Stimulated activated CD4-positive, alpha-beta T cell treated with anti-CD3 and anti-CD28 coated beads, Interleukin-1b, Interleukin-23, amount 100 ng/mL, for 1 hour (primary cell): Measurements from ENCODE around the gene TNPO1.
A peak's percentile ranks its signal among the peaks of the same experiment; 100 is the strongest.
"Not testable (repeated sequence)": the region's sequence is repeated elsewhere in the genome, so short reads cannot be mapped to it uniquely, and the experiment has no call there.

ENCODE experiments used
- DNase-seq, 2 donors: peaks; one replicate each; pipeline ENCODE4 v3.0.0-alpha.2; 2020; ENCODE audit warnings: low read depth in 2 of 2

Gene TNPO1

DNA sequence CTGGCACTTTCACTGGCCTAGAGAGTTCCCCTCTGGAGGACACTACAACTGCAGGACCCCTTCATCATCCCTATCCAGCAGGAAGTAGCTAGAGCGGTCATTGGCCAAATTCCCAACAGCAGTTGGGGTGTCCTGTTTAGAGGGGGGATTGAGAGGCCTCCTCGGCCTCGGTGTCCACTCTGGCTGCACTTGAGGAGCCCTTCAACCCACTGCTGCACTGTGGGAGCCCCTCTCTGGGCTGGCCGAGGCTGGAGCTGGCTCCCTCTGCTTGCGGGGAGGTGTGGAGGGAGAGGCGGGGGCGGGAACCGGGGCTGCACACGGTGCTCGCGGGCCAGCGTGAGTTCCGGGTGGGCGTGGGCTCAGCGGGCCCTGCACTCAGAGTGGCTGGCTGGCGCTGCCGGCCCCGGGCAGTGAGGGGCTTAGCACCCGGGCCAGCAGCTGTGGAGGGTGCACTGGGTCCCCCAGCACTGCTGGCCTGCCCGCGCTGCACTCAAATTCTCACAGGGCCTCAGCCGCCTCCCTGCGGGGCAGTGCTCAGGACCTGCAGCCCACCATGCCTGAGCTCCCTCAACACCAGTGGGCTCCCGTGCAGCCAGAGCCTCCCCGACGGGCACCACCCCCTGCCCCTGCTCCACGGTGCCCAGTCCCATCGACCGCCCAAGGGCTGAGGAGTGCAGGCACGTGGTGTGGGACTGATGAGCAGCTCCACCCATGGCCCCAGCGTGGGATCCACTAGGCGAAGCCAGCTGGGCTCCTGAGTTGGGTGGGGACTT is 118.7 kb downstream of the TNPO1 start:
- DNase-seq = not testable (repeated sequence)

DNA sequence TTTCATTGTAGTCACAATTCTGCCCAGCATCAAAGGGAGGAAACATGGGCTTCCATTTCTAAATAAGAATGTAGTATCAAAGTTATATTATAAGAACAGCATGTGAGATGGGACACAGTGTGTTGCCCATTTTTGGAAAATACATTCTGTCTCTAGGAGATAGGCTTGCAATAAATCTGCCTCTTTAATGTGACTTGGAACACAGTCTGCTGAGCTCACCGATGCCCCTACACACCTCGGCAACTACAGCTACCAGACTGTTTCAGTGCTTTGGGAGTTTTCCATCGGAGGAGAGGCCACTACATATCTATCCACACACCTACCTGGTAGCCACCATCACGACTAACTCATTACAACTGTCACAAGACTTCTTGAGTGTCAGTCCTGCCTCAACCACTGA is 120.4 kb downstream of the TNPO1 start:
- DNase-seq = no peak

DNA sequence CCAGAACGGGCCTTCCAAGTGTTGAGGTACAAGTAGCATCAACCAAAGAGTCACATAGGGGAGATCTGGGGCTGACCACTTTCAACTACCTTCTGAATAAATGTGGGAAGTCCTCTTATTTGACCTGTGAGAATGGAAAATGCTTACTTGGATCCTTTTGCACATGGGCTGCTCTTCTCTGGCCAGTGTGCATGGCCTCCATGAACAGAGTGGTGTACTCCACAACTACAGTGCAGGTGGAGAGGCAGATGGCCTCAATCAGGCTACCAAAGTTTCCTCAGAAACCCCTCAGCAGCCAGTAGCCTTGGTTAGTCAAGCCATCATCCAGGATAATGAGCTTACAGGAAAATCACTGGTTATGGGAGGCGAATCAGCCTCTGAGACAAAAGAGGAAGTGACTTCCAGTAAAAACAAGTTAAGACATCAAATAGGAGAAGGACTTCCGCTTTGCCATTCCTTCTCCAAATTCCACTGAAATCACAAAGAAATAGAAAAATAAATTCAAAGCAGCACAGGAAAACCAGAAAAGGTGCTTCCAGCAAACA is 121.1 kb downstream of the TNPO1 start:
- no peak for DNase-seq

- no peak for DNase-seq
Measured at GRCh38 chr5:72938206-72938605, 121.7 kb downstream of the TNPO1 start.

DNA sequence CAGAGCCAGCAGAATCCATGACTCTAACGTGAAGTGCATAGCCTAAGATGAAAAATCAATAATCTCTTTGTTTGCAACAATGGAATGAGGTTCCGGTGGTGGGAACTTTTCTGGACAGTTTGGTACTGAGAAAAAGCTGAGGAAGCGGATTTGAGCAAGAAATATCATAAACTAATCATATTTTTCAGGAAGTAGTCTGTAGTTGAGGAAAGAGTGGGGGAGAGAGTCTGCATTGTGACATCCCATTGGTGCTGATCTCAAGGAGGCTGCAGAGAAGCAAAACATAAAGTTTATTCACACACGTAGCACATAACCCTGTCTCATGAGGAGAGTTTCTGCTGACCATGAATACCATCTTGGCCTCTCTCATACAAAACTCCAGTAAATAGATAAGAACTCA is 123.6 kb downstream of the TNPO1 start:
- DNase-seq = no peak

- no peak for DNase-seq
Measured at GRCh38 chr5:72943307-72943706, 126.8 kb downstream of the TNPO1 start.

GRCh38 chr5:72947498-72947897 is 131.0 kb downstream of the TNPO1 start:
- DNase-seq = no peak

DNA sequence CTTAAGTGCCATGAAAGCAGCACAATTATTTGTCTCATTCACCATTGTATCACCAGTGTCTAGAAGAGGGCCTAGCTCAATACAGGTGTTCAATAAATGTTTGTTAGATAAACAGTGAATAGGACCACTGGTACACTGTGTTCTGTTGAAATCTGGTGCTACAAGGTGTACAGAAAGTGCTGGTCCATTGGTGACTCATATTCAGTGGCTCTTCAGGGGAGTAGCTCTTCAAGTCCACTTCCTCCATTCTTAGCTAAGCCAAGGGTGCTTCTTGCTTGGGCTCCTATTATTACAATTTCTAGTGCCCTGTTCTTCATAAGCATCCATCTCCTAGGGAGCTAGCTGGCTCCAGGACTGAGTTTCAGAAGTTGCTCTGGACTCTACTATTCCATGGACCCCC is 133.0 kb downstream of the TNPO1 start:
- no peak for DNase-seq

GRCh38 chr5:72951671-72952468 is 135.4 kb downstream of the TNPO1 start:
- no peak for DNase-seq

DNA sequence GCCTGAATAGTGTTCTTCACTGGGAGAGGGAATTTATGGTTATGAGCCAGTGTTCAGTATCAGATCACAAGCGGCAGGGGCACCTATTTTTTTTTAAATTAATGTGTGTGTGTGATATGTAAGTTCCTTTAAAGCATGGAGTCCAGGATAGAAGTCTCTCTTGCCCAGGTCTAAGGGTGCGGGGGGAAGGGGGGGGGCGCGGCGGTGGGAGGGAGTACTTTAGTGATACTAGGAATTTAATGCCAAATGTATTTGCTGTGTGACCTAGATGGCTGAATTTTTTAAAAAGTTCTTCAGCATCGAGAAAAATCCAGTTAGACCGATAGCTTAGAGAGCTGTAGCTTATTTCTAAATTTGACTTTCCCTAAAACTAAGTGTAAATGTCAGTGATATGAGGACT is 137.9 kb downstream of the TNPO1 start:
- DNase-seq = no peak

- DNase-seq = no peak
Measured at GRCh38 chr5:72955143-72955767, 138.8 kb downstream of the TNPO1 start.

GRCh38 chr5:72955768-72956323 is 139.4 kb downstream of the TNPO1 start, which contains the start of gene FCHO2:
TSS of gene FCHO2 (plus strand) at chr5:72956041. CDS start at chr5:72956097, 56 bp downstream.
- DNase-seq = peak; percentile 94

DNA sequence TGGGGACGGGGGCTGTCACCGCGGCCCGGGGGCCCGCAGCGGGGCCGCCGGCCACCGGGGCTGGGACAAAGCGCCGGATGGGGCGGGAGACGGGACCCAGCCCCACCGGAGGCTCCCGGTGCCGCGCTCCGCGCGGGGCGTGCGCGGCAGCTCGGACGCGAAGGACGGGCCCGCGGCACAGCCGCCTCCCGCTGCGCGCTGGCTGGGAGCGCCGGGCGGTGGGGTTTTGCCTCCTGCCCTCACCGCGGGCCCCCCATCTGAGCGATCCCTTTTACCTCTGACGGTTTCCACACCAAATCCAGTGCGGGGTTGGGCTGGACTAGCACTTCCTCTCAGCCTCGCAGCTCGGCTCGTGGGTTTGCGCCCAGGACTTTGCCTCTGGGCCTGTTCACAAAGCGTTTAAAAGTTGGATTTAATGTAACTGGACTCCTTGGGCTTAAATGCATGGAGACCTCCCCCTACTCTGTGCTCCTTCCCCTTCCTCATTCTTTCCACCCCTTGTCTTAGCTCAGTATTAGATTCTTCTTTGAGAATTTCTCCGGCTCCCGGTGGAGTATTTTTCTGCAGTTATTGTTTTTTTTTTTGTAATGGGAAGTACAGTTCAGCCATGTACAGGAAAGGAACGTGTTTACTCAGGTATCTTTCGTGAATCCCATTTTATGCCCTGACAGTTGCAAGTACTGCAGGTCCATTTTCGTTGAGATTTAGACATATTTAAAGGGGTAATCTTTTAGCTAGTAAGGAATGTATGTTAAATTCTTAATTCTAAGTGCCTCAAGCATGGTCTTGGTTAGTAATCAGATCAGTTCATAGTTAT is 140.1 kb downstream of the TNPO1 start:
- DNase-seq = no peak

- no peak for DNase-seq
Measured at GRCh38 chr5:72957337-72957736, 140.9 kb downstream of the TNPO1 start.

DNA sequence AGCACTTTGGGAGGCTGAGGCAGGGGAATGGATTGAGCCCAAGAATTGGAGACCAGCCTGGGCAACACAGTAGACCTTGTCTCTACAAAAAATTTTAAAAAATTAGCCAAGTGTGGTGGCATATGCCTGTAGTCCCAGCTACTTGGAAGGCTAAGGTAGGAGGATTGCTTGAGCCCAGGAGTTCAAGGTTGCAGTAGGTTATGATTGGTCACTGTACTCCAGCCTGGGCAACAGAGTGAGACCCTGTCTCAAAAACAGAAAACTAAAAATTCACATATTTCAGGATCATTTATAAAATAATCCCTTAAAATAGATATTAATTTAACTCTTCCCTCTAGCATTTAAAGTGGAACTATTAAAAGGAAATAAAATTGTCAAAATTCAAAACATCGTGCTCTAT is 142.8 kb downstream of the TNPO1 start:
- no peak for DNase-seq
